ENCODE measurements around the gene FAM78A. TPM values are rescaled to one million over a fixed set of nuclear protein-coding genes. Genes with fewer than 3 reads are reported as not detected.

The FAM78A gene
- total RNA-seq, 4 donors from 2014 or later, result 1.00 to 3.4 (median 2.2) TPM

DNA sequence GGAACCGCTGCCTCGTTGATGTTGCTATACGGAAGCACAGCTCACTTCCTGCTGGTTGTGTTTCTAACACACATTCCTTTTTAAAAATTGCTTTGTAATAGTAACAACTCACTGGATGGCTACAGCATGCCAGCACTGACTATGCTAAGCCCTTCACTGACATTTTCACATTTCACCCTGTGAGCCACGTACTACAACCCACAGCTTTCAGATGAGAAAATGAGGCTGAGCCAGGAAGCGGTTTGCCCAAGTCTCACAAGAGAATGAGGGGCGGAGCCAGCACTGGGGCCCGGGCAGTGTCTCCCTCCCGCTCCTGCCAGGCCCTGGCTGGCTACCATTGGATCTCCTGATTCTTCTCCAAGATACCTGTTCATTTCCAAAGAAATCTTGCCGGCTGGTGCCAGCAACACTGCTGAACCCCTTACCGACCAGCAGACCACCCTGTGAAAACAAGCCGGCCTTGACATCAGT is 38.3 kb downstream of the FAM78A start:
- no peaks in the 10 kb centered on the region for H3K27me3 ChIP-seq
- in situ Hi-C loops (cut with MboI; ENCODE audit: low pct_ligation_motif_present in 1 of 4, low pct_unique_long_range_greater_than_20kb in 1 of 4, low sequenced_read_pairs in 3 of 4) (no loop called here), intact Hi-C loops (cut with DNase I; ENCODE audit: low total_unique reads) (no loop called here)
- H3K9me3 ChIP-seq, result no peaks in the 10 kb centered on the region
- H3K36me3 ChIP-seq, result no peaks in the 10 kb centered on the region
- H3K4me1 ChIP-seq, result peaks cover 9 to 22% (median 10%) of the 10 kb centered on the region in 4 donors
- peak overlapping the region in 1 of 4 donors; percentile 25 for H3K4me3 ChIP-seq
- peak; percentile 83 for DNase-seq
- TF ChIP-seq POLR2A (IDR thresholded peaks at IDR 0.05) (peak; percentile 42), POLR2AphosphoS5 (IDR thresholded peaks at IDR 0.05) (peak in 2 of 3 donors; percentile 47 to 51), EP300 (IDR thresholded peaks at IDR 0.05; ENCODE audit: low read depth) (no peak)
- TF ChIP-seq, protein P1, sequence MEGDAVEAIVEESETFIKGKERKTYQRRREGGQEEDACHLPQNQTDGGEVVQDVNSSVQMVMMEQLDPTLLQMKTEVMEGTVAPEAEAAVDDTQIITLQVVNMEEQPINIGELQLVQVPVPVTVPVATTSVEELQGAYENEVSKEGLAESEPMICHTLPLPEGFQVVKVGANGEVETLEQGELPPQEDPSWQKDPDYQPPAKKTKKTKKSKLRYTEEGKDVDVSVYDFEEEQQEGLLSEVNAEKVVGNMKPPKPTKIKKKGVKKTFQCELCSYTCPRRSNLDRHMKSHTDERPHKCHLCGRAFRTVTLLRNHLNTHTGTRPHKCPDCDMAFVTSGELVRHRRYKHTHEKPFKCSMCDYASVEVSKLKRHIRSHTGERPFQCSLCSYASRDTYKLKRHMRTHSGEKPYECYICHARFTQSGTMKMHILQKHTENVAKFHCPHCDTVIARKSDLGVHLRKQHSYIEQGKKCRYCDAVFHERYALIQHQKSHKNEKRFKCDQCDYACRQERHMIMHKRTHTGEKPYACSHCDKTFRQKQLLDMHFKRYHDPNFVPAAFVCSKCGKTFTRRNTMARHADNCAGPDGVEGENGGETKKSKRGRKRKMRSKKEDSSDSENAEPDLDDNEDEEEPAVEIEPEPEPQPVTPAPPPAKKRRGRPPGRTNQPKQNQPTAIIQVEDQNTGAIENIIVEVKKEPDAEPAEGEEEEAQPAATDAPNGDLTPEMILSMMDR (IDR thresholded peaks at IDR 0.05), result no peak
- WGBS, 2 donors (ENCODE audit: low coverage in 1 of 2), result 6% methylated on average over 3 to 11 of the region's 11 CpGs
- H3K27ac ChIP-seq, result peak overlapping the region; percentile 7 to 29 (median 23)

DNA sequence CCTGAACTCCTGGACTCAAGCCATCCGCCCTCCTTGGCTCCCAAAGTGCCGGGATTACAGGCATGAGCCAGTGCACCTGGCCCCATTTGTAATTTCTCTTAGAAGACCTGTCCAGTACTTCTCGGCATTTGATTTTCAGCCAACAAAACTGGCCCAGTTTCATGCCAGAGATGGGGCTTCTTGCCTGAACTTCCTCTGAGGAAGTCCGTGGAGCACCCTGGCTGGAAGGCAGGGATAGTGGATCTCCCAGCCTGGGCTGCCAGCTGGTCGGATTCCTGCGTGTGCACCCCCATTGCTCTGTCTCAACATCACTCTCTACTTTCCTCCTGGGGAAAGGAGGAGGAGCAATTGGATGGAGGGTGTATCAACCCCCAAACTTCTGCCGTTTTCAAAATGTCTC is 39.0 kb downstream of the FAM78A start:
- in situ Hi-C loops (cut with MboI; ENCODE audit: low pct_ligation_motif_present in 1 of 4, low pct_unique_long_range_greater_than_20kb in 1 of 4, low sequenced_read_pairs in 3 of 4), result no loop called here
- Histone ChIP-seq H3K27me3 (no peaks in the 10 kb centered on the region), H3K4me3 (no peak overlapping the region), H3K27ac (peak overlapping the region in 2 of 4 donors; percentile 7 to 20), H3K9me3 (no peaks in the 10 kb centered on the region), H3K36me3 (peaks cover 0 to 6% (median 0%) of the 10 kb centered on the region in 4 donors), H3K4me1 (peaks cover 9 to 22% (median 10%) of the 10 kb centered on the region in 4 donors)
- no peak for DNase-seq
- intact Hi-C loops (cut with DNase I; ENCODE audit: low total_unique reads), result no loop called here
- 65 to 83% methylated on average over 2 to 7 of the region's 7 CpGs for WGBS, 2 donors (ENCODE audit: low coverage in 1 of 2)
- TF ChIP-seq POLR2A (IDR thresholded peaks at IDR 0.05) (no peak), EP300 (IDR thresholded peaks at IDR 0.05; ENCODE audit: low read depth) (no peak), POLR2AphosphoS5 (IDR thresholded peaks at IDR 0.05) (no peak)
- TF ChIP-seq, protein P1 (IDR thresholded peaks at IDR 0.05), result no peak

DNA sequence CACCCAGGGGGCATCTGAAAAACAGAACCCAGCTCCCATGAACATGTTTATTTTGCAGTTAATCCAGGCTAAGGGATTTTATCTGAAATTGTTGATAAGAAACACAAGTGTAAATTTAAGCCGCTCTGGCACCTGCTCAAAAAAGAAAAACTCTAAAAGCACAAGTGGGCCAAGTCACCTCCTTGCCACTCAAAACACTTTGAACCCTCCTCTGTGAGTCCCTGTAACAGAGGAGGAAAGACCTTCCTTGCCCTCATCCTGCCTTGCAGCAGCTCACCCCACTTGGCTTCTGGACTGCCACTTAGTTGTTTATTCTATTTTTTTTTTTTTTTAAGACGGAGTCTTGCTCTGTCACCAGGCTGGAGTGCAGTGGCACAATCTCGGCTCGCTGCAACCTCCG is 39.5 kb downstream of the FAM78A start:
- Histone ChIP-seq H3K9me3 (no peaks in the 10 kb centered on the region), H3K36me3 (peaks cover 0 to 11% (median 2%) of the 10 kb centered on the region in 4 donors), H3K27me3 (no peaks in the 10 kb centered on the region), H3K27ac (no peak overlapping the region), H3K4me1 (peaks cover 9 to 22% (median 10%) of the 10 kb centered on the region in 4 donors), H3K4me3 (no peak overlapping the region)
- TF ChIP-seq EP300 (IDR thresholded peaks at IDR 0.05; ENCODE audit: low read depth) (no peak), POLR2A (IDR thresholded peaks at IDR 0.05) (no peak), POLR2AphosphoS5 (IDR thresholded peaks at IDR 0.05) (no peak)
- TF ChIP-seq, protein P1 (IDR thresholded peaks at IDR 0.05), result no peak
- no peak for DNase-seq
- 90 to 94% methylated on average over 3 to 5 of the region's 5 CpGs for WGBS, 2 donors (ENCODE audit: low coverage in 1 of 2)
- in situ Hi-C loops (cut with MboI; ENCODE audit: low pct_ligation_motif_present in 1 of 4, low pct_unique_long_range_greater_than_20kb in 1 of 4, low sequenced_read_pairs in 3 of 4) (no loop called here), intact Hi-C loops (cut with DNase I; ENCODE audit: low total_unique reads) (no loop called here)

DNA sequence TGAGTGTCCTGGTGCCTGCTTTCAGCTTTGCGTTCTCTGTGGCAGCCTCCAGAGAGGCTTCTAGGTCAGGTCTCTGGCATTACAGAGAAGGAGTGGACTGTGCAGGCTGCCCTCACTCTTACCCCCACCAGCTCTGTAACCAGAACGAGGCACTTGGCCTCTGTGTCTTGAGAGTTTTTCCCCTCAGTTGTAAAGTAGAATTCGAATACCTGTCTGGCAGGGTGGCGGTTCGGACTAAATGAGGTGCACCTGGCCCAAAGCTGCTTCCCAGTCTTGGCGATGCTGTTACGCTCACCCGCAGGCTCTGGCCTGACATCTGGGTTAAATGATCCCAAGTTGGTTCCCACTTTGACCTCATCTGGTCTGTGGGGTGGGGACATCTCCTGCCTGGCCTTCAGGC is 40.1 kb downstream of the FAM78A start:
- intact Hi-C loops (cut with DNase I; ENCODE audit: low total_unique reads), result no loop called here

More for the DNA sequence above, 40.1 kb downstream of the FAM78A start:
- Histone ChIP-seq H3K27me3 (no peaks in the 10 kb centered on the region), H3K4me1 (peaks cover 9 to 22% (median 10%) of the 10 kb centered on the region in 4 donors), H3K27ac (no peak overlapping the region), H3K4me3 (no peak overlapping the region), H3K9me3 (no peaks in the 10 kb centered on the region), H3K36me3 (peaks cover 0 to 16% (median 5%) of the 10 kb centered on the region in 4 donors)
- WGBS, 2 donors (ENCODE audit: low coverage in 1 of 2), result 90% methylated on average over 8 of the region's 8 CpGs; no CpG with 5 or more reads in 1 of the 2 donors
- TF ChIP-seq, protein P1 (IDR thresholded peaks at IDR 0.05), result no peak
- TF ChIP-seq EP300 (IDR thresholded peaks at IDR 0.05; ENCODE audit: low read depth) (no peak), POLR2AphosphoS5 (IDR thresholded peaks at IDR 0.05) (no peak), POLR2A (IDR thresholded peaks at IDR 0.05) (no peak)
- in situ Hi-C loops (cut with MboI; ENCODE audit: low pct_ligation_motif_present in 1 of 4, low pct_unique_long_range_greater_than_20kb in 1 of 4, low sequenced_read_pairs in 3 of 4), result no loop called here
- DNase-seq, result no peak

All from transverse colon (tissue), 4 donors.